Anterior cingulate cortex (tissue), 58 donors: ENCODE data around the gene FSD1.

Experiments used
- DNase-seq, 58 donors: peaks; one replicate each; lab custom pipeline; 2025; lab: John Stamatoyannopoulos, UW

FSD1 gene

DNA sequence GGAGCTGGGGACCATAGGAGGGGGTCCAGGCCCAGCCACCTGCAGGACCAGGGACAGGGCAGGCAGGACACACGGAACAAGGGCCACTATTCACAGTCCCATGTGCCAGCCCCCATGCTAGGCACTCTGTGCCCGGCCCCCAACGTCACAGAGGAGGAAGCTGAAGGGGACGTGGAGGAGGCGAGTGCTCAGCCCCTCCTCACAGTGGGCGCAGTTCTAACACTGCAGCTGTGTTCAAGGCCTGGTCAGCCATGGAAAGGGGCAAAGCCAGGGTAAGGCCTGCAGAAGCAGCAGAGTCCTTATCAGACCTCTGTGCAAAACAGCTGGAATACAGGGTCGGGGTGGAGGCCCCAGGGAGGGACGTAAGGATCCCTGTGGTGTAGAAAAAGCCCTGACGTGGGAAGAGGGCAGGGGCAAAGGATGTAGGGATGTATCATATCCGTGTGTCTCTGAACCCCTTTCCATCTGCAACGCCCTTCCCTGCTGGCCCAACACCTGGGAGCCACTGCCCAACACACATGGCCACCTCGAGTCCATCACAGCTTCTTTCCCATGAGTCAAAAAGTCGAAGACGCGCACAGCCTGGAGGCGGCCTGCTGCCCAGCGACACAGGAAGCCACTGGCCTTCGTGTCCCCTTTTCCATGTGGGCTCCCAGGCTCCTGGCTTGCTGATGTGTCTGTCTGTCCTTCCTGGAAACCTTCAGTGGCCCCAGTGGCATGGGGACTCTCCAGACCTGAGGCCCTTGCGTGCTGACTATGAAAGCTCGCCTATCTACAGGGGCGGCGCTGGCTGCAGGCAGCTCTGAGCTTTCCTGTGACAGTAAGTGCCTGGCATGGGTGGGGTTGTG lies 68.0 kb downstream of the FSD1 start:
- peak in 3 of 58 donors; percentile 19 to 37 (median 22) for DNase-seq

DNA sequence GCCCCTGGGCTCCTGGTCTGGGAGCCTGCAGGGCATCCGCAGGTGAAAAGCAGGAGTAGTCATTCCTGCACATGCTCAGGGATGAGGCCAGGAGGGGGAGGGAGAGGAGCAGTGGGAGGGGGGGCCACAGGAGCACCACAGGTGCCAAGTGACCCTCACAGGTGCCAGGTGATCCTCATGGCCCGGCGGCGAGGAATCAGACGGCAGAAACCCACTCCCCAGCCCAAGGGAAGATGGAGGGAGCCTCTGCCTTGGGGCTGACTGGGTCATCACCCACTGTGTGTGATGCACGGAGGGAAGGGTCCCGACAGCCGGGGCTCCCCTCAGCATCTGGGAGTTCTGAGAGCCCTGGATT lies 68.6 kb downstream of the FSD1 start:
- DNase-seq = no peak
